SK-N-SH treated with all-trans-retinoic acid at 6 μM for 48 hours (cell line): Measurements from ENCODE around the gene SH2D1B.

Experiments
- ARNTL ChIP-seq: fragments of 450-650 bp; formaldehyde crosslinking; IDR thresholded peaks from 2 replicates; pipeline ENCODE4 v1.5.0; 2020; ENCODE audit warnings: low read depth, mild to moderate bottlenecking, moderate library complexity, borderline replicate concordance
- CREB5 ChIP-seq: fragments of 250-450 bp; sonication (Bioruptor Pico); IDR thresholded peaks from 2 replicates; pipeline ENCODE4 v1.5.1; 2020; ENCODE audit warnings: low read depth, mild to moderate bottlenecking, moderate library complexity
- CSRNP3 ChIP-seq: fragments of 250-450 bp; sonication (Bioruptor Pico); IDR thresholded peaks from 2 replicates; pipeline ENCODE4 v1.5.1; 2021; ENCODE audit warnings: mild to moderate bottlenecking, moderate library complexity
- ESRRG ChIP-seq: fragments of 250-450 bp; sonication (Bioruptor Pico); IDR thresholded peaks from 2 replicates; pipeline ENCODE4 v1.6.1; 2021; ENCODE audit warnings: mild to moderate bottlenecking
- ISL1 ChIP-seq: fragments of 250-450 bp; sonication (Bioruptor Pico); IDR thresholded peaks from 2 replicates; pipeline ENCODE4 v2.1.2; 2022; ENCODE audit warnings: mild to moderate bottlenecking, moderate library complexity
- OSR1 ChIP-seq: fragments of 250-450 bp; sonication (Bioruptor Pico); IDR thresholded peaks from 2 replicates; pipeline ENCODE4 v1.8.0; 2022; ENCODE audit warnings: moderate library complexity, mild to moderate bottlenecking, inconsistent platforms
- PATZ1 ChIP-seq: fragments of 250-450 bp; sonication (Bioruptor Pico); IDR thresholded peaks from 2 replicates; pipeline ENCODE4 v1.8.0; 2020; ENCODE audit warnings: mild to moderate bottlenecking, moderate library complexity, borderline replicate concordance
- POU6F1 ChIP-seq: fragments of 250-450 bp; sonication (Bioruptor Pico); IDR thresholded peaks from 2 replicates; pipeline ENCODE4 v1.8.0; 2021; ENCODE audit warnings: low read depth, mild to moderate bottlenecking, moderate library complexity, borderline replicate concordance
- RARB ChIP-seq: fragments of 250-450 bp; sonication (Bioruptor Pico); IDR thresholded peaks from 2 replicates; pipeline ENCODE4 v1.8.0; 2021; ENCODE audit warnings: mild to moderate bottlenecking, moderate library complexity
- TCF4 ChIP-seq: fragments of 250-450 bp; sonication (Bioruptor Pico); IDR thresholded peaks from 2 replicates; pipeline ENCODE4 v1.8.0; 2021; ENCODE audit warnings: mild to moderate bottlenecking, moderate library complexity, borderline replicate concordance
- TOX ChIP-seq: fragments of 250-450 bp; sonication (Bioruptor Pico); IDR thresholded peaks from 2 replicates; pipeline ENCODE4 v1.8.0; 2021; ENCODE audit warnings: mild to moderate bottlenecking, moderate library complexity, borderline replicate concordance
- ZFP30 ChIP-seq: fragments of 450-650 bp; formaldehyde crosslinking; IDR thresholded peaks from 2 replicates; pipeline ENCODE4 v1.5.0; 2022; ENCODE audit warnings: mild to moderate bottlenecking, moderate library complexity

- TF ChIP-seq ZFP30 (CRISPR knock-in tag) (no peak), ARNTL (no peak), CREB5 (CRISPR knock-in tag) (no peak), TOX (CRISPR knock-in tag) (no peak), TCF4 (CRISPR knock-in tag) (no peak), PATZ1 (CRISPR knock-in tag) (no peak), ISL1 (CRISPR knock-in tag) (no peak), POU6F1 (CRISPR knock-in tag) (no peak), ESRRG (CRISPR knock-in tag) (no peak), OSR1 (no peak), CSRNP3 (CRISPR knock-in tag) (no peak), RARB (no peak)
Observed at GRCh38 chr1:162397039-162397448, 14.9 kb downstream of the SH2D1B start.
